IMR-90 (cell line): ENCODE measurements around the gene COL6A5. TPM values are rescaled to one million over a fixed set of nuclear protein-coding genes. Genes with fewer than 3 reads are reported as not detected.
"Not testable (repeated sequence)": the region's sequence is repeated elsewhere in the genome, so short reads cannot be mapped to it uniquely, and the experiment has no call there.

Experiments
- ATAC-seq: fragments of 200-7000 bp; cut with Tn5 transposase; 2 replicates; pipeline ENCODE4 v1.9.1; 2020; ENCODE audit warnings: low read depth, mild to moderate bottlenecking, moderate library complexity
- BruUV-seq: library from RNA; stranded (reverse); fragments of 400-500 nt; replicated peaks from 2 replicates; lab custom pipeline; 2021; lab: Mats Ljungman, UMichigan
- CTCF ChIA-PET: fragments of 300-600 bp; formaldehyde crosslinking; extraction: SDS; loops from one replicate; lab custom pipeline; 2021; ENCODE audit warnings: antibody characterized with exemption; lab: Yijun Ruan, JAX
- POLR2A ChIA-PET: fragments of 300-600 bp; sonication (Branson Sonifier 250); formaldehyde crosslinking; loops from one replicate; lab custom pipeline; 2022; ENCODE audit warnings: antibody characterized with exemption; ENCODE audit not compliant: unreplicated experiment; lab: Charles Lee
- DNase-seq: peaks from one replicate; pipeline ENCODE4 v3.0.0; 2013
- H2AFZ ChIP-seq: replicated peaks from 2 replicates; pipeline ENCODE3; 2013; ENCODE audit warnings: low read length, mild to moderate bottlenecking; ENCODE audit not compliant: poor library complexity
- H2AK5ac ChIP-seq: 2 replicates; pipeline ENCODE4 v1.6.1; 2013; ENCODE audit warnings: low read depth, low read length, inconsistent platforms
- H2AK9ac ChIP-seq: replicated peaks from 2 replicates; pipeline ENCODE3; 2013; ENCODE audit warnings: mild to moderate bottlenecking, low read depth, low read length, moderate library complexity; ENCODE audit not compliant: poor library complexity
- H2BK120ac ChIP-seq: 2 replicates; pipeline ENCODE4 v1.6.1; 2013; ENCODE audit warnings: low read depth, low read length, inconsistent platforms
- H2BK15ac ChIP-seq: 3 replicates; pipeline ENCODE4 v1.6.1; 2013; ENCODE audit warnings: low read depth, low read length, inconsistent platforms
- H2BK20ac ChIP-seq: 2 replicates; pipeline ENCODE4 v1.6.1; 2013; ENCODE audit warnings: low read depth, mild to moderate bottlenecking, inconsistent platforms, low read length, moderate library complexity
- H2BK5ac ChIP-seq: 2 replicates; pipeline ENCODE4 v1.6.1; 2013; ENCODE audit warnings: mild to moderate bottlenecking, low read depth, low read length, inconsistent platforms; ENCODE audit not compliant: poor library complexity, severe bottlenecking
- H3K14ac ChIP-seq: replicated peaks from 2 replicates; pipeline ENCODE4 v1.6.1; 2013; ENCODE audit warnings: low read depth, low read length, inconsistent platforms
- H3K18ac ChIP-seq: 2 replicates; pipeline ENCODE4 v1.6.1; 2013; ENCODE audit warnings: low read depth, low read length, control low read depth
- H3K23ac ChIP-seq: 2 replicates; pipeline ENCODE4 v1.6.1; 2013; ENCODE audit warnings: low read depth, low read length, inconsistent platforms
- H3K27ac ChIP-seq: 2 replicates; pipeline ENCODE4 v1.5.1; 2013; ENCODE audit warnings: mild to moderate bottlenecking, control low read depth, low read length; ENCODE audit not compliant: insufficient read depth
- H3K27me3 ChIP-seq: 2 replicates; pipeline ENCODE4 v1.6.1; 2013; ENCODE audit warnings: low read length; ENCODE audit not compliant: control insufficient read depth, insufficient read depth
- H3K36me3 ChIP-seq: 2 replicates; pipeline ENCODE4 v1.6.1; 2013; ENCODE audit warnings: low read length, mixed read lengths; ENCODE audit not compliant: control insufficient read depth, insufficient read depth
- H3K4ac ChIP-seq: 2 replicates; pipeline ENCODE4 v1.6.1; 2013; ENCODE audit warnings: low read depth, low read length, inconsistent platforms
- H3K4me1 ChIP-seq: 2 replicates; pipeline ENCODE4 v1.6.1; 2013; ENCODE audit warnings: low read length, mixed read lengths; ENCODE audit not compliant: control insufficient read depth, insufficient read depth
- H3K4me2 ChIP-seq: 2 replicates; pipeline ENCODE4 v1.6.1; 2013; ENCODE audit warnings: low read depth, mild to moderate bottlenecking, control low read depth, low read length, moderate library complexity
- H3K4me3 ChIP-seq: 2 replicates; pipeline ENCODE4 v1.5.1; 2013; ENCODE audit warnings: low read depth, mild to moderate bottlenecking, control low read depth, low read length, moderate library complexity; ENCODE audit not compliant: insufficient read depth
- H3K56ac ChIP-seq: 2 replicates; pipeline ENCODE4 v1.6.1; 2013; ENCODE audit warnings: low read length, inconsistent platforms; ENCODE audit not compliant: insufficient read depth; ENCODE audit errors: extremely low read depth
- H3K79me1 ChIP-seq, 2 experiments: 2 replicates each; pipeline ENCODE4 v1.6.1; 2013; ENCODE audit warnings: low read length in 2 of 2, inconsistent platforms in 1 of 2, low read depth in 1 of 2
- H3K9ac ChIP-seq: 2 replicates; pipeline ENCODE4 v1.6.1; 2013; ENCODE audit warnings: low read depth, low read length, control low read depth
- H3K9me1 ChIP-seq: 2 replicates; pipeline ENCODE4 v1.6.1; 2013; ENCODE audit warnings: low read length, inconsistent platforms; ENCODE audit not compliant: insufficient read depth
- H3K9me3 ChIP-seq: 2 replicates; pipeline ENCODE4 v1.6.1; 2013; ENCODE audit warnings: low read length; ENCODE audit not compliant: control insufficient read depth, insufficient read depth
- H4K20me1 ChIP-seq: 2 replicates; pipeline ENCODE4 v1.6.1; 2013; ENCODE audit warnings: low read length, inconsistent platforms; ENCODE audit not compliant: insufficient read depth
- H4K5ac ChIP-seq: 2 replicates; pipeline ENCODE4 v1.6.1; 2013; ENCODE audit warnings: mild to moderate bottlenecking, low read depth, low read length, control low read depth
- H4K8ac ChIP-seq, 2 experiments: 2 replicates each; pipeline ENCODE4 v1.6.1; 2013; ENCODE audit warnings: low read depth in 2 of 2, low read length in 2 of 2, control low read depth in 1 of 2, inconsistent platforms in 1 of 2
- H4K91ac ChIP-seq: 2 replicates; pipeline ENCODE4 v1.6.1; 2013; ENCODE audit warnings: low read depth, low read length, inconsistent platforms; ENCODE audit not compliant: insufficient read depth
- CEBPB ChIP-seq: IDR thresholded peaks from 2 replicates; pipeline ENCODE4 v1.6.1; 2012; ENCODE audit warnings: low read depth, low read length, improper control_type of control experiment
- RAD21 ChIP-seq: IDR thresholded peaks from 2 replicates; pipeline ENCODE4 v1.6.1; 2012; ENCODE audit warnings: low read length, improper control_type of control experiment
- WGBS, 2 experiments: methylation state at CpG; one replicate each; pipeline versions ENCODE4 v1.1.5 to v1.1.7; 2013; ENCODE audit warnings: missing lambda C conversion rate in 2 of 2; ENCODE audit not compliant: insufficient read length in 1 of 2; ENCODE audit errors: extremely low coverage in 2 of 2; 5-methylcytosine and 5-hydroxymethylcytosine counted together
- dilution Hi-C: fragments of 300-500 bp; cut with HindIII; formaldehyde crosslinking; loops from one replicate; pipeline ENCODE4 v1.14.3; 2018; ENCODE audit warnings: low sequenced_read_pairs; ENCODE audit not compliant: unreplicated experiment
- in situ Hi-C: fragments of 300-500 bp; cut with MboI; formaldehyde crosslinking; loops from 3 replicates; pipeline ENCODE4 v1.14.3; 2019; ENCODE audit warnings: low sequenced_read_pairs, inconsistent platforms, mixed read lengths
- intact Hi-C: fragments of 100-400 bp; cut with micrococcal nuclease; formaldehyde crosslinking; loops from 2 replicates; pipeline ENCODE4 v1.10.0; 2022
- polyA plus RNA-seq, 3 experiments: library from polyadenylated mRNA; depleted of rRNA; stranded (reverse); fragments of >200 nt; gene quantifications; 2 replicates each; pipeline ENCODE4 v1.2.3, GENCODE V29; 2012; ENCODE audit warnings: low replicate concordance in 1 of 3
- total RNA-seq: library from RNA; depleted of rRNA; stranded (reverse); fragments of >200 nt; gene quantifications from 2 replicates; pipeline ENCODE4 v1.2.3, GENCODE V29; 2012

Gene COL6A5
- total and polyA plus RNA-seq, 2 of the 4 experiments (the other 2 are of a cell fraction) = not detected

DNA sequence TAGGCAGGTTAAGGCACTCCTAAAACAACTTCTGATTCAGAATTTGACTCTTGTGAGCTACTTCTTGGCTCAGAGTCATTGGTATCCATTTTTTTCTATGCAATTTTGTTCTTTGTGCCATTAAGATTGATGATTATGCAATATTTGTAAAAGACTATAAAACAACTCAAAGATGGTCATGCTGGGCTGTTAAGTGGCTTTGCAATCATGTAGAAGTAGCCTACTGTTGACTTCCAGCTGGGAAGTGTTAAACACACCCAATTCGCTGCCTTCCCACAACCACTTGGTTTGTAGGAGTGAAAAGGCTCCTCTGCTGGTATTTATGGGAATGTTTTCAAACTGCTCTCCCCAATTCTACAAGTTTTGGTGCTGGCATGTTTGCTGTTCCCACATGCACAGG, 96.8 kb downstream of the COL6A5 start:
- Histone ChIP-seq H2AK5ac (no peak overlapping the region), H3K4ac (no peak overlapping the region), H3K27me3 (no peaks in the 10 kb centered on the region), H3K23ac (no peak overlapping the region), H2BK120ac (no peak overlapping the region), H2BK5ac (no peak overlapping the region), H3K27ac (no peak overlapping the region), H2AFZ (no peak overlapping the region), H3K9me1 (no peaks in the 10 kb centered on the region), H3K79me1 (no peaks in the 10 kb centered on the region), H4K5ac (no peak overlapping the region), H3K56ac (no peak overlapping the region), H3K9ac (no peak overlapping the region), H3K4me1 (no peaks in the 10 kb centered on the region), H4K8ac (no peak overlapping the region), H2BK20ac (no peak overlapping the region), H3K18ac (no peak overlapping the region), H4K91ac (no peak overlapping the region), H3K9me3 (no peaks in the 10 kb centered on the region), H2AK9ac (no peak overlapping the region), H3K4me3 (no peak overlapping the region), H3K4me2 (no peak overlapping the region), H4K20me1 (no peaks in the 10 kb centered on the region), H2BK15ac (no peak overlapping the region), H3K14ac (no peak overlapping the region), H3K36me3 (no peaks in the 10 kb centered on the region)
- no TSS peak for BruUV-seq
- intact Hi-C loops (no loop called here), in situ Hi-C loops (no loop called here), dilution Hi-C loops (no loop called here)
- WGBS, 2 experiments = no CpG with 5 or more reads among the region's 1 CpG
- ChIA-PET CTCF (no interaction called here), POLR2A (no interaction called here)
- DNase-seq (no peak), ATAC-seq (no peak)
- TF ChIP-seq CEBPB = 0 out of 2 replicates have a peak, but pooled peaks have one; percentile 4
- TF ChIP-seq RAD21 = no peak

DNA sequence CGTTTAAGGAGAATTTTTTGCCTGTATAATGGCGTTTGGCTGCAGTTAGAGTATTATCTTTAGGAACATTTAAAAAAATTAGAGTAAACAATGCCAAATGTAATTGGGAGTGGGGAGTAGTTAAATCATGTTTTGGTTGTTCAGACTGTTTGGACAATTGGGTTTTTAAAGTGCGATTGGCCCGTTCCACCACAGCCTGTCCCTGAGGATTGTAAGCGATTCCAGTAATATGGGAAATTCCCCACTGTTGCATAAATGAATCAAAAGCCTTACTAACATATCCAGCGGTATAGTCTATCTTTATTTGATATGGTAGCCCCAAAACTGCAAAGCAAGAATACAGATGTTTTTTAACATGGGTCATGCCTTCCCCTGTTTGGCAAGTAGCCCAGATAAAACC, 101.4 kb downstream of the COL6A5 start:
- POLR2A ChIA-PET, ATAC-seq: not testable (repeated sequence)

More for the DNA sequence above, 101.4 kb downstream of the COL6A5 start:
- no CpG with 5 or more reads among the region's 6 CpGs for WGBS, 2 experiments
- in situ Hi-C loops, H2BK20ac ChIP-seq, H3K4me3 ChIP-seq, DNase-seq, H3K4me1 ChIP-seq, H3K27me3 ChIP-seq, H3K18ac ChIP-seq, H4K91ac ChIP-seq, H2AK9ac ChIP-seq, H3K9me1 ChIP-seq, H3K79me1 ChIP-seq, H3K14ac ChIP-seq, H2BK120ac ChIP-seq, H3K27ac ChIP-seq, H3K9me3 ChIP-seq, H2BK15ac ChIP-seq, H3K56ac ChIP-seq, H3K36me3 ChIP-seq, intact Hi-C loops, H3K4me2 ChIP-seq, CTCF ChIA-PET, H3K23ac ChIP-seq, dilution Hi-C loops, H2BK5ac ChIP-seq, H4K8ac ChIP-seq, H4K5ac ChIP-seq, H3K4ac ChIP-seq, H2AK5ac ChIP-seq, H4K20me1 ChIP-seq, H3K9ac ChIP-seq, H2AFZ ChIP-seq, BruUV-seq: not testable (repeated sequence)
